SK-N-SH (cell line): ENCODE results near the gene PACSIN1. TPM values are rescaled to one million over a fixed set of nuclear protein-coding genes. Genes with fewer than 3 reads are reported as not detected.

Source experiments
- CTCF ChIA-PET: fragments of 300-600, 350-600 bp; formaldehyde crosslinking; extraction: SDS; loops from one replicate; lab custom pipeline; 2021; lab: Yijun Ruan, JAX
- POLR2A ChIA-PET: fragments of 350-600 bp; sonication (Branson Sonifier 250); formaldehyde crosslinking; extraction: SDS; loops from one replicate; lab custom pipeline; 2020; ENCODE audit warnings: antibody characterized with exemption, inconsistent platforms; lab: Yijun Ruan, JAX
- DNase-seq: peaks from one replicate; pipeline ENCODE4 v3.0.0; 2012
- H2AFZ ChIP-seq: fragments of 200-600 bp; sonication (generic); 2 replicates; pipeline ENCODE4 v1.8.1; 2016; ENCODE audit warnings: antibody characterized with exemption, mild to moderate bottlenecking, low read depth
- H3F3A ChIP-seq: fragments of 200-600 bp; sonication (generic); replicated peaks from 2 replicates; pipeline ENCODE3; 2016; ENCODE audit warnings: antibody characterized with exemption, mild to moderate bottlenecking; ENCODE audit not compliant: insufficient read depth
- H3K27ac ChIP-seq, 2 experiments: fragments of 200-500 bp in 1 of 2; fragments of 200-600 bp in 1 of 2; sonication (Bioruptor generic) in 1 of 2; sonication (generic), shearing (Covaris generic) in 1 of 2; 2 replicates each; pipeline versions ENCODE4 v1.5.1 to v1.6.1; 2014 to 2016; ENCODE audit warnings: low read depth in 2 of 2, inconsistent platforms in 1 of 2, low read length in 1 of 2, mild to moderate bottlenecking in 1 of 2, mixed read lengths in 1 of 2
- H3K27me3 ChIP-seq: fragments of 200-600 bp; sonication (generic), shearing (Covaris generic); 2 replicates; pipeline ENCODE4 v1.6.1; 2016; ENCODE audit warnings: mixed run types; ENCODE audit not compliant: insufficient read depth
- H3K36me3 ChIP-seq, 2 experiments: fragments of 200-500 bp in 1 of 2; fragments of 200-600 bp in 1 of 2; sonication (Bioruptor generic) in 1 of 2; sonication (generic) in 1 of 2; replicated peaks in 1 of 2; 2 replicates each; pipeline versions ENCODE3 to v1.5.1; 2014 to 2016; ENCODE audit warnings: low read length in 1 of 2, mild to moderate bottlenecking in 1 of 2; ENCODE audit not compliant: insufficient read depth in 2 of 2, control insufficient read depth in 1 of 2
- H3K4me1 ChIP-seq, 2 experiments: fragments of 200-500 bp in 1 of 2; fragments of 200-600 bp in 1 of 2; sonication (Bioruptor generic) in 1 of 2; sonication (generic), shearing (Covaris generic) in 1 of 2; 2 replicates each; pipeline versions ENCODE4 v1.5.1 to v1.6.1; 2014 to 2016; ENCODE audit warnings: low read depth in 1 of 2, low read length in 1 of 2, mixed run types in 1 of 2; ENCODE audit not compliant: insufficient read depth in 2 of 2, control insufficient read depth in 1 of 2
- H3K4me2 ChIP-seq: fragments of 200-600 bp; sonication (generic), shearing (Covaris generic); 2 replicates; pipeline ENCODE4 v1.6.1; 2017; ENCODE audit warnings: mixed run types
- H3K4me3 ChIP-seq, 2 experiments: fragments of 200-500 bp in 1 of 2; fragments of 200-600 bp in 1 of 2; sonication (Bioruptor generic) in 1 of 2; sonication (generic), shearing (Covaris generic) in 1 of 2; 2 replicates each; pipeline versions ENCODE4 v1.5.1 to v1.8.1; 2014 to 2016; ENCODE audit warnings: low read depth in 2 of 2, inconsistent platforms in 1 of 2, low read length in 1 of 2, mild to moderate bottlenecking in 1 of 2, mixed read lengths in 1 of 2, moderate library complexity in 1 of 2
- H3K79me2 ChIP-seq: fragments of 200-600 bp; sonication (generic); 2 replicates; pipeline ENCODE4 v1.8.1; 2017; ENCODE audit warnings: mild to moderate bottlenecking; ENCODE audit not compliant: insufficient read depth
- H3K9ac ChIP-seq: fragments of 200-600 bp; sonication (generic); 2 replicates; pipeline ENCODE4 v1.6.1; 2017; ENCODE audit warnings: mixed run types
- H3K9me2 ChIP-seq: fragments of 200-600 bp; sonication (generic); 2 replicates; pipeline ENCODE4 v1.6.1; 2017; ENCODE audit warnings: mixed run types
- H3K9me3 ChIP-seq: fragments of 200-600 bp; sonication (generic); 2 replicates; pipeline ENCODE4 v1.6.1; 2017; ENCODE audit warnings: mixed run types, mild to moderate bottlenecking, moderate library complexity
- H4K20me1 ChIP-seq: fragments of 200-600 bp; sonication (generic); 2 replicates; pipeline ENCODE4 v1.6.1; 2017; ENCODE audit warnings: mild to moderate bottlenecking, mixed run types; ENCODE audit not compliant: insufficient read depth
- ELF1 ChIP-seq: IDR thresholded peaks from 2 replicates; pipeline ENCODE4 v1.4.0; 2012
- FOSL2 ChIP-seq: IDR thresholded peaks from 2 replicates; pipeline ENCODE4 v1.4.0; 2012; ENCODE audit warnings: low read depth, mild to moderate bottlenecking, moderate library complexity, borderline replicate concordance
- NRF1 ChIP-seq: IDR thresholded peaks from 2 replicates; pipeline ENCODE4 v1.6.1; 2012; ENCODE audit warnings: low read depth, mild to moderate bottlenecking, low read length
- POLR2AphosphoS5 ChIP-seq: IDR thresholded peaks from 2 replicates; pipeline ENCODE4 v1.6.1; 2012; ENCODE audit warnings: low read depth, low read length
- RXRA ChIP-seq: IDR thresholded peaks from 2 replicates; pipeline ENCODE4 v1.4.0; 2012; ENCODE audit warnings: low read depth, mild to moderate bottlenecking, borderline replicate concordance
- SMC3 ChIP-seq: IDR thresholded peaks from 2 replicates; pipeline ENCODE4 v1.6.1; 2012; ENCODE audit warnings: low read depth, low read length, improper control_type of control experiment
- TAF1 ChIP-seq: IDR thresholded peaks from 2 replicates; pipeline ENCODE4 v1.6.1; 2012; ENCODE audit warnings: low read depth, mild to moderate bottlenecking, low read length, moderate library complexity, borderline replicate concordance
- TEAD4 ChIP-seq: IDR thresholded peaks from 2 replicates; pipeline ENCODE4 v1.4.0; 2012; ENCODE audit warnings: mild to moderate bottlenecking, borderline replicate concordance; ENCODE audit not compliant: insufficient read depth
- WGBS: methylation state at CpG from one replicate; pipeline ENCODE4 v1.1.6; 2017; ENCODE audit warnings: low lambda C conversion rate; 5-methylcytosine and 5-hydroxymethylcytosine counted together
- polyA plus RNA-seq, 3 experiments: library from polyadenylated mRNA; depleted of rRNA; stranded (reverse); fragments of >200 nt; gene quantifications; 2 replicates each; pipeline ENCODE4 v1.2.3, GENCODE V29; 2012
- TF ChIP-seq, protein P1 (sequence below): fragments of 150-350 bp; IDR thresholded peaks from 2 replicates; pipeline ENCODE4 v1.6.1; 2017; ENCODE audit warnings: antibody characterized with exemption, low read length, low read depth, borderline replicate concordance
- TF ChIP-seq, protein P2 (sequence below): IDR thresholded peaks from 2 replicates; pipeline ENCODE4 v1.4.0; 2012; ENCODE audit warnings: low read depth, borderline replicate concordance
- TF ChIP-seq, protein P3 (sequence below): IDR thresholded peaks from 2 replicates; pipeline ENCODE4 v1.4.0; 2012; ENCODE audit warnings: low read depth
- TF ChIP-seq, protein P4 (sequence below): fragments of 200-600 bp; sonication (generic); IDR thresholded peaks from 2 replicates; pipeline ENCODE4 v1.6.1; 2017; ENCODE audit warnings: antibody characterized with exemption, mild to moderate bottlenecking, moderate library complexity

PACSIN1 gene
- polyA plus RNA-seq, 1 of the 3 experiments (the other 2 are of a cell fraction) = 0.05 TPM

DNA sequence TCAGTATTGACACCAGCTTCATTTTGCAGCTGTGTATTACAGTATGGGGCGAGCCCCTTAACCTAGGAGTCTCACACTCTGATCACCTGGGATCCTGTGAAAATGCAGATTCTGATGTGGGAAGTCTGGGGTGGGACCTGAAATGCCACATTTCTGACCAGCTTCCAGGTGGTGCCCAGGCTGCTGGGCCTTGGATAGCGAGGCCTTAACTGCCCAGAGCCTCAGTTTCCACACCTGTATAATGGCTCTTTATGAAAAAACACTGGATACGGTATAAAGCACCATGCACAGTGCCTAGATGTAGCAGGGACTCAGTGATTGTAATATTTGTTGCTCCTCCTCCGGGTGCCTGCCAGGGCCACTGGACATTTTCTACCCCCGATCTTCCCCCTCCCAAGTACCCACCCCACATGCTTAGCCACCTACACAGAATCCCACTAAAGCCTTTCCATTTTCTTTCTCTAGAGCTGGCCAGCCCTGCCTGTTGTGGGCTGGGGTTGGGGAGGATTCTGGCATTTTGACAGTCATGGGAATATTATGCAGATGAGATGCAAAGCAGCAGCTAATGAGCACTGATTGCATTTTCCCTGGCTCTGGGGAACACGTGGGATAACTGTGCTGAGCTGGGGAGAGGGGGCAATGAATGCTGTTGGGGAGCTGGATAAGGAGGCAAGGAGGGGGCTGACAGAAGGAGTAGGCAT is 45.5 kb downstream of the PACSIN1 start:
- no peak for DNase-seq
- H3K9ac ChIP-seq = no peak overlapping the region
- H3K4me2 ChIP-seq = no peak overlapping the region
- POLR2A ChIA-PET = no interaction called here
- 43% methylated on average over 6 of the region's 6 CpGs for WGBS
- no peaks in the 10 kb centered on the region; the same call in 1 of the 2 replicates for H3K27me3 ChIP-seq
- CTCF ChIA-PET = no interaction called here
- H3K9me3 ChIP-seq = no peaks in the 10 kb centered on the region
- TF ChIP-seq TAF1 = no peak
- no peak for TF ChIP-seq NRF1
- TF ChIP-seq SMC3 = no peak
- TF ChIP-seq, protein P1, sequence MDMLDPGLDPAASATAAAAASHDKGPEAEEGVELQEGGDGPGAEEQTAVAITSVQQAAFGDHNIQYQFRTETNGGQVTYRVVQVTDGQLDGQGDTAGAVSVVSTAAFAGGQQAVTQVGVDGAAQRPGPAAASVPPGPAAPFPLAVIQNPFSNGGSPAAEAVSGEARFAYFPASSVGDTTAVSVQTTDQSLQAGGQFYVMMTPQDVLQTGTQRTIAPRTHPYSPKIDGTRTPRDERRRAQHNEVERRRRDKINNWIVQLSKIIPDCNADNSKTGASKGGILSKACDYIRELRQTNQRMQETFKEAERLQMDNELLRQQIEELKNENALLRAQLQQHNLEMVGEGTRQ = no peak
- TF ChIP-seq, protein P2, sequence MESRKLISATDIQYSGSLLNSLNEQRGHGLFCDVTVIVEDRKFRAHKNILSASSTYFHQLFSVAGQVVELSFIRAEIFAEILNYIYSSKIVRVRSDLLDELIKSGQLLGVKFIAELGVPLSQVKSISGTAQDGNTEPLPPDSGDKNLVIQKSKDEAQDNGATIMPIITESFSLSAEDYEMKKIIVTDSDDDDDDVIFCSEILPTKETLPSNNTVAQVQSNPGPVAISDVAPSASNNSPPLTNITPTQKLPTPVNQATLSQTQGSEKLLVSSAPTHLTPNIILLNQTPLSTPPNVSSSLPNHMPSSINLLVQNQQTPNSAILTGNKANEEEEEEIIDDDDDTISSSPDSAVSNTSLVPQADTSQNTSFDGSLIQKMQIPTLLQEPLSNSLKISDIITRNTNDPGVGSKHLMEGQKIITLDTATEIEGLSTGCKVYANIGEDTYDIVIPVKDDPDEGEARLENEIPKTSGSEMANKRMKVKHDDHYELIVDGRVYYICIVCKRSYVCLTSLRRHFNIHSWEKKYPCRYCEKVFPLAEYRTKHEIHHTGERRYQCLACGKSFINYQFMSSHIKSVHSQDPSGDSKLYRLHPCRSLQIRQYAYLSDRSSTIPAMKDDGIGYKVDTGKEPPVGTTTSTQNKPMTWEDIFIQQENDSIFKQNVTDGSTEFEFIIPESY = no peak
- TF ChIP-seq, protein P3, sequence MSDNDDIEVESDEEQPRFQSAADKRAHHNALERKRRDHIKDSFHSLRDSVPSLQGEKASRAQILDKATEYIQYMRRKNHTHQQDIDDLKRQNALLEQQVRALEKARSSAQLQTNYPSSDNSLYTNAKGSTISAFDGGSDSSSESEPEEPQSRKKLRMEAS = no peak
- TF ChIP-seq TEAD4 = no peak
- no peak for TF ChIP-seq FOSL2
- TF ChIP-seq POLR2AphosphoS5 = no peak
- TF ChIP-seq, protein P4, sequence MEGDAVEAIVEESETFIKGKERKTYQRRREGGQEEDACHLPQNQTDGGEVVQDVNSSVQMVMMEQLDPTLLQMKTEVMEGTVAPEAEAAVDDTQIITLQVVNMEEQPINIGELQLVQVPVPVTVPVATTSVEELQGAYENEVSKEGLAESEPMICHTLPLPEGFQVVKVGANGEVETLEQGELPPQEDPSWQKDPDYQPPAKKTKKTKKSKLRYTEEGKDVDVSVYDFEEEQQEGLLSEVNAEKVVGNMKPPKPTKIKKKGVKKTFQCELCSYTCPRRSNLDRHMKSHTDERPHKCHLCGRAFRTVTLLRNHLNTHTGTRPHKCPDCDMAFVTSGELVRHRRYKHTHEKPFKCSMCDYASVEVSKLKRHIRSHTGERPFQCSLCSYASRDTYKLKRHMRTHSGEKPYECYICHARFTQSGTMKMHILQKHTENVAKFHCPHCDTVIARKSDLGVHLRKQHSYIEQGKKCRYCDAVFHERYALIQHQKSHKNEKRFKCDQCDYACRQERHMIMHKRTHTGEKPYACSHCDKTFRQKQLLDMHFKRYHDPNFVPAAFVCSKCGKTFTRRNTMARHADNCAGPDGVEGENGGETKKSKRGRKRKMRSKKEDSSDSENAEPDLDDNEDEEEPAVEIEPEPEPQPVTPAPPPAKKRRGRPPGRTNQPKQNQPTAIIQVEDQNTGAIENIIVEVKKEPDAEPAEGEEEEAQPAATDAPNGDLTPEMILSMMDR = no peak
- TF ChIP-seq RXRA = no peak
- TF ChIP-seq ELF1 = no peak
- H3K9me2 ChIP-seq = no peaks in the 10 kb centered on the region
- H3K36me3 ChIP-seq = no peaks in the 10 kb centered on the region
- H2AFZ ChIP-seq = no peak overlapping the region
- no peaks in the 10 kb centered on the region for H3K79me2 ChIP-seq
- no peaks in the 10 kb centered on the region for H4K20me1 ChIP-seq
- H3K4me3 ChIP-seq = no peak overlapping the region
- no peaks in the 10 kb centered on the region for H3F3A ChIP-seq
- H3K4me1 ChIP-seq = peaks cover 0 to 10% of the 10 kb centered on the region in 2 experiments; a peak in 1 of 4 replicates
- H3K27ac ChIP-seq = no peak overlapping the region
